Retina (tissue), 1 donor: ENCODE results near the gene MTMR8.

ENCODE experiments used
- DNase-seq: peaks from one replicate; pipeline ENCODE4 v3.0.0-alpha.2; 2016

MTMR8 gene

GRCh38 chrX:64306712-64307111 is 88.5 kb downstream of the MTMR8 start:
- no peak for DNase-seq

- no peak for DNase-seq
Observed at GRCh38 chrX:64291123-64291522, 104.1 kb downstream of the MTMR8 start.

- DNase-seq: no peak
Observed at GRCh38 chrX:64265265-64265664, 130.0 kb downstream of the MTMR8 start.

GRCh38 chrX:64230123-64230970 is 164.9 kb downstream of the MTMR8 start, which contains the start of gene ASB12:
ASB12 (minus strand) TSS chrX:64230607; CDS start chrX:64225650, 4,957 bp downstream.
- no peak for DNase-seq

GRCh38 chrX:64229154-64229553 is 166.1 kb downstream of the MTMR8 start:
- no peak for DNase-seq
